ENCODE measurements around the gene CLIP4. TPM values are rescaled to one million over a fixed set of nuclear protein-coding genes. Genes with fewer than 3 reads are reported as not detected.

Gene CLIP4
- total and polyA plus RNA-seq, 10 of the 15 experiments (the other 5 are each of a cell fraction or from before 2014, with no cell fraction given): 5.5 to 34.9 (median 16.8) TPM

GRCh38 chr2:29175338-29175737 lies 60.1 kb downstream of the CLIP4 start:
- H3K27ac ChIP-seq (ENCODE audit: control insufficient read depth, insufficient read depth): no peak overlapping the region
- H3K4me1 ChIP-seq (ENCODE audit: control insufficient read depth, insufficient read depth, low read length): no peaks in the 10 kb centered on the region
- ChIA-PET RAD21 (ENCODE audit: unreplicated experiment) (no interaction called here), SMC1A (ENCODE audit: uncharacterized antibody, unreplicated experiment) (no interaction called here), CTCF (no interaction called here), POLR2A (no interaction called here)
- no peaks in the 10 kb centered on the region for H3K9me3 ChIP-seq (replicated peaks; ENCODE audit: control insufficient read depth, insufficient read depth, low read length)
- TF ChIP-seq GABPA (IDR thresholded peaks at IDR 0.05; ENCODE audit: low read depth) (no peak), IRF4 (IDR thresholded peaks at IDR 0.05; ENCODE audit: low read depth, low read length) (no peak), YBX1 (IDR thresholded peaks at IDR 0.05) (no peak), NFXL1 (IDR thresholded peaks at IDR 0.05; ENCODE audit: borderline replicate concordance) (no peak), CBX5 (IDR thresholded peaks at IDR 0.05; ENCODE audit: low read depth) (no peak), SUZ12 (IDR thresholded peaks at IDR 0.05; ENCODE audit: unreplicated experiment) (no peak), RFX5 (IDR thresholded peaks at IDR 0.05; ENCODE audit: low read depth, low read length) (no peak), CHD4 (IDR thresholded peaks at IDR 0.05) (no peak), ATF7 (IDR thresholded peaks at IDR 0.05; ENCODE audit: low read depth) (no peak), SREBF2 (IDR thresholded peaks at IDR 0.05; ENCODE audit: low read length) (no peak), ESRRA (IDR thresholded peaks at IDR 0.05; ENCODE audit: low read length) (no peak), POLR2AphosphoS5 (IDR thresholded peaks at IDR 0.05; ENCODE audit: low read length) (no peak), HSF1 (IDR thresholded peaks at IDR 0.05; ENCODE audit: low read depth, low read length) (no peak), YY1 (IDR thresholded peaks at IDR 0.05; ENCODE audit: low read depth, low read length) (no peak), SKIL (IDR thresholded peaks at IDR 0.05; ENCODE audit: low read depth, poor library complexity, severe bottlenecking) (no peak), FOS (IDR thresholded peaks at IDR 0.05; ENCODE audit: borderline replicate concordance, extremely low read depth, insufficient read length) (no peak)
- WGBS (ENCODE audit: insufficient coverage, insufficient replicate concordance, low lambda C conversion rate, missing lambda C conversion rate): 100% methylated on average over 3 of the region's 3 CpGs
- H2AFZ ChIP-seq (ENCODE audit: control insufficient read depth, low read depth, low read length): no peak overlapping the region
- no peaks in the 10 kb centered on the region for H4K20me1 ChIP-seq (ENCODE audit: control insufficient read depth, insufficient read depth)
- no peak overlapping the region for H3K4me3 ChIP-seq
- no peak for DNase-seq (ENCODE audit: low read depth, low spot score)
- no peak for FAIRE-seq
- ATAC-seq: no peak
- H3K79me2 ChIP-seq (ENCODE audit: control insufficient read depth, insufficient read depth, low read length): no peaks in the 10 kb centered on the region
- no peaks in the 10 kb centered on the region; a peak in 1 of 4 replicates for H3K36me3 ChIP-seq (ENCODE audit: control insufficient read depth in 2 of 2, insufficient read depth in 2 of 2, low read length in 1 of 2)
- no peaks in the 10 kb centered on the region for H3K27me3 ChIP-seq (replicated peaks in 1 of 2; ENCODE audit: control insufficient read depth in 2 of 2, insufficient read depth in 2 of 2, low read length in 1 of 2)
- in situ Hi-C loops (cut with MboI) (no loop called here), intact Hi-C loops (cut with micrococcal nuclease; ENCODE audit: unreplicated experiment) (no loop called here)
- no TSS peak for BruUV-seq (replicated peaks)
- no peak overlapping the region for H3K4me2 ChIP-seq (ENCODE audit: control insufficient read depth, insufficient read depth)
- H3K9ac ChIP-seq (ENCODE audit: control insufficient read depth, insufficient read depth, low read length): no peak overlapping the region

Data from GM12878 (cell line).